ENCODE data around the gene MKRN2. TPM values are rescaled to one million over a fixed set of nuclear protein-coding genes. Genes with fewer than 3 reads are reported as not detected.

Gene MKRN2
- total RNA-seq: 23.4 TPM
- long read RNA-seq, transcript MKRN2-201 (8 exons, 2,848 nt): major isoform, 61 of 77 reads
- long read RNA-seq, partial matches to known transcripts: 3 of 77 reads
- long read RNA-seq, other reads (novel, unspliced or antisense): 9 of 77 reads

GRCh38 chr3:12556690-12557472, at the start of gene MKRN2:
MKRN2 (plus strand) TSS chr3:12557087; CDS start chr3:12557151, 64 bp downstream.
- DNase-seq (peak; percentile 94), ATAC-seq (peak; percentile 99)
- TF ChIP-seq, protein P1, sequence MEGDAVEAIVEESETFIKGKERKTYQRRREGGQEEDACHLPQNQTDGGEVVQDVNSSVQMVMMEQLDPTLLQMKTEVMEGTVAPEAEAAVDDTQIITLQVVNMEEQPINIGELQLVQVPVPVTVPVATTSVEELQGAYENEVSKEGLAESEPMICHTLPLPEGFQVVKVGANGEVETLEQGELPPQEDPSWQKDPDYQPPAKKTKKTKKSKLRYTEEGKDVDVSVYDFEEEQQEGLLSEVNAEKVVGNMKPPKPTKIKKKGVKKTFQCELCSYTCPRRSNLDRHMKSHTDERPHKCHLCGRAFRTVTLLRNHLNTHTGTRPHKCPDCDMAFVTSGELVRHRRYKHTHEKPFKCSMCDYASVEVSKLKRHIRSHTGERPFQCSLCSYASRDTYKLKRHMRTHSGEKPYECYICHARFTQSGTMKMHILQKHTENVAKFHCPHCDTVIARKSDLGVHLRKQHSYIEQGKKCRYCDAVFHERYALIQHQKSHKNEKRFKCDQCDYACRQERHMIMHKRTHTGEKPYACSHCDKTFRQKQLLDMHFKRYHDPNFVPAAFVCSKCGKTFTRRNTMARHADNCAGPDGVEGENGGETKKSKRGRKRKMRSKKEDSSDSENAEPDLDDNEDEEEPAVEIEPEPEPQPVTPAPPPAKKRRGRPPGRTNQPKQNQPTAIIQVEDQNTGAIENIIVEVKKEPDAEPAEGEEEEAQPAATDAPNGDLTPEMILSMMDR (IDR thresholded peaks at IDR 0.05): no peak
- peaks cover 28% of the 10 kb centered on the region for H3K4me1 ChIP-seq
- intact Hi-C loops (cut with DNase I): no loop called here
- peak within 1 kb of the TSS; percentile 93 for H3K27ac ChIP-seq
- H3K4me3 ChIP-seq: peak within 1 kb of the TSS; percentile 73
- peaks cover 12% of the 10 kb centered on the region for H3K27me3 ChIP-seq
- H3K9me3 ChIP-seq: no peaks in the 10 kb centered on the region
- H3K36me3 ChIP-seq: no peaks in the 10 kb centered on the region

DNA sequence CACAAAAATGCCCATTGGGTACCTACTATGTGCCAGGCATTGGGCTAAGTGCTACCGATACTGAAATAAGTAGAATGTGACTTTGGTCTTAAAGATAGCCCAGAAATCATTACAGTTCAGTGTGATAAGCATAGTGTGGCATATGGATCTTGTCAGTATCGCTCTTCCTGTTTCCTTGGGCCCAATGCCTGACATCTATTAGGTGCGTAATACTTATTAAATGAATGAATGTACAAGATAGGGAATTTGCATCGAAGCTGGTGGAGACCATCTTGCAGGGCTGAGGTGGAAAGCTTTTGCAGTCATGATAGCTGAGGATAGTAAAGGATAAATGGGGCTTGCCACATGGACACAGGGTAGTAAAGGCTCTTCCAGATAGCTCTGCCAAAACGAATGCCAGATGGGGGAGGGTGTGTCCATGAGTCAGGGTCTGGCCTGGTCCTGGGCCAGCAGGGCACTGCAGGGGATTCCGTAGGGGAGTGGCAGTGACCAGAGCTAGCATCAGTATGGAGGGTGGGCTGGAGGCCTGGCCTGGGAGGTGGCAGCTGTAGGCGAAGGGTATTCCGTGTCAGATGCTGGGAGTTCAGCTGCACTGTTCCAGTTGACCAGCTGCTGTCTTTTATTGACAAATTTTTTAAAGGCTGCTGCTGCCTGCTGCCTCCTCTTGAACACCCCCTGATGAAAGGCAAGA, 49.2 kb upstream of the MKRN2 start:
- TF ChIP-seq, protein P1 (IDR thresholded peaks at IDR 0.05): no peak
- Histone ChIP-seq H3K36me3 (peaks cover 37% of the 10 kb centered on the region), H3K27ac (peak overlapping the region; percentile 48), H3K4me1 (no peaks in the 10 kb centered on the region), H3K4me3 (no peak overlapping the region), H3K9me3 (no peaks in the 10 kb centered on the region), H3K27me3 (no peaks in the 10 kb centered on the region)
- DNase-seq (no peak), ATAC-seq (peak; percentile 53)
- intact Hi-C loops (cut with DNase I): no loop called here

- Histone ChIP-seq H3K4me3 (no peak overlapping the region), H3K4me1 (no peaks in the 10 kb centered on the region), H3K9me3 (no peaks in the 10 kb centered on the region), H3K36me3 (peaks cover 34% of the 10 kb centered on the region), H3K27me3 (no peaks in the 10 kb centered on the region), H3K27ac (peak overlapping the region; percentile 48)
- TF ChIP-seq, protein P1 (IDR thresholded peaks at IDR 0.05): no peak
- no peak for DNase-seq
- intact Hi-C loops (cut with DNase I): no loop called here
- ATAC-seq: peak; percentile 59
Measured at GRCh38 chr3:12508291-12508700, 48.6 kb upstream of the MKRN2 start.

DNA sequence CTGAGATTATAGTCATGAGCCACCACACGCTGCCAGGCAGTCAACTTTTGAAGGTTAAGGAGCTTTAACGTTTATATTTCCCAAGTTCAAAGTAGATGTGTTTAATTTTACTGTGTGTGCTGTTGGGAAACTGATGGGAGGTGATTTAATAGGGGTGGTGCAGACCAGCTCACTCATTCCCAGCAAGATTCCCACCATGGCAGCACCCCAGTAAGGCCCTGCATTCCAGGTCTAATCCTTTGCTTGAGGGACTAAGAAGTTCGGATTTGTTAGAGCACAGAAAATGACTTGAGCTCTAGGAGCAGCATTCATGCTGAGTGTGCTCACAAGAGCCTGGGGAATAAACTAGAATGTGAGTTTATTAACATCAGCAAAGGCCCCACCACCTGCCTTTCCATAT, 47.4 kb upstream of the MKRN2 start:
- intact Hi-C loops (cut with DNase I): no loop called here
- no peak for ATAC-seq
- Histone ChIP-seq H3K4me3 (no peak overlapping the region), H3K27ac (no peak overlapping the region), H3K36me3 (peaks cover 22% of the 10 kb centered on the region), H3K9me3 (no peaks in the 10 kb centered on the region), H3K27me3 (no peaks in the 10 kb centered on the region), H3K4me1 (no peaks in the 10 kb centered on the region)
- no peak for DNase-seq
- TF ChIP-seq, protein P1 (IDR thresholded peaks at IDR 0.05): no peak

DNA sequence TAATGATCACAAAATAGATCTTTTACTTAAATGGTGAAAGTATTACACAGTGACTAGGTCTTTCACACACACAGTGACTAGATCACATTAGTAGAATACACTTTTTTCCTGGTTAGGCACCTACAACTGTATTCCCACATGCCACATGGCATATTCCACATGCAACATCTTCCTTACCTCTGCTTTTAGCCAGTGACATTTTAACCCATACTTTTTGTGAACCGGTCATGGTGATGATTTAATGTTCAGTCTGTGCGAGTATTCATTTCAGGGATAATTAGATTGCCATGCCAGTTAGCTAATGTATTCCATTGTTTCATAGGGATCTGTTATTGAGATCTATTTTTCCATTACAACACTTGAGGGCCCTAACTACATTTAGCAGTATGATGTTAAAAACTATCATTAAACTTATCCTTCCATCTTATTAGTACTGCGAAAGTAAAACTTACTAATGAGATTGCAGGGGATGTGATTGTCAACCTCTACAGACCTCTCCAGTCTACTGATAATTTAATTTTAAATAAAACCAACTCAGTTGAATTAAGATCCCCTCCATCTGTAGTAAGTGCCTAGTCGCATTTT, 44.3 kb upstream of the MKRN2 start:
- H3K4me3 ChIP-seq: no peak overlapping the region
- no peak for DNase-seq
- H3K27ac ChIP-seq: no peak overlapping the region
- H3K27me3 ChIP-seq: no peaks in the 10 kb centered on the region
- H3K36me3 ChIP-seq: peaks cover 13% of the 10 kb centered on the region
- intact Hi-C loops (cut with DNase I): no loop called here
- no peaks in the 10 kb centered on the region for H3K9me3 ChIP-seq
- ATAC-seq: no peak
- no peaks in the 10 kb centered on the region for H3K4me1 ChIP-seq
- TF ChIP-seq, protein P1 (IDR thresholded peaks at IDR 0.05): no peak
